Tibial nerve (tissue), 3 donors: ENCODE data around the gene THRAP3.
"Not testable (repeated sequence)": the region's sequence is repeated elsewhere in the genome, so short reads cannot be mapped to it uniquely, and the experiment has no call there.

Source experiments
- CTCF ChIP-seq, 5 experiments: fragments of 200-600 bp in 3 of 5; fragments of 450-650 bp in 2 of 5; sonication (generic) in 3 of 5; IDR thresholded peaks; one replicate each; pipeline ENCODE4 v1.5.1; 2016 to 2019; ENCODE audit warnings: antibody characterized with exemption in 5 of 5, mild to moderate bottlenecking in 3 of 5, moderate library complexity in 2 of 5
- POLR2A ChIP-seq, 2 donors: fragments of 450-650 bp; IDR thresholded peaks; one replicate each; pipeline ENCODE4 v1.6.1; 2017; ENCODE audit warnings: antibody characterized with exemption in 2 of 2, mild to moderate bottlenecking in 2 of 2, moderate library complexity in 2 of 2

- TF ChIP-seq CTCF, POLR2A (IDR thresholded peaks at IDR 0.05): not testable (repeated sequence)
Measured at GRCh38 chr1:36196805-36197204, 27.4 kb upstream of the THRAP3 start.
